HepG2 (cell line): Measurements from ENCODE around the gene HAPLN2. TPM values are rescaled to one million over a fixed set of nuclear protein-coding genes. Genes with fewer than 3 reads are reported as not detected.

Source experiments
- AGO2 ChIP-seq: fragments of 200-400 bp; formaldehyde crosslinking; optimal IDR thresholded peaks from 2 replicates; pipeline ENCODE3; 2017; ENCODE audit warnings: mild to moderate bottlenecking, low read depth, low read length, moderate library complexity
- KDM5B ChIP-seq: sonication (generic); formaldehyde crosslinking; IDR thresholded peaks from 2 replicates; pipeline ENCODE4 v1.4.0; 2020; ENCODE audit warnings: missing genetic modification reagents, mild to moderate bottlenecking, borderline replicate concordance
- MIXL1 ChIP-seq: IDR thresholded peaks from 2 replicates; pipeline ENCODE4 v1.6.1; 2016
- SALL1 ChIP-seq: sonication (generic); formaldehyde crosslinking; IDR thresholded peaks from 2 replicates; pipeline ENCODE4 v1.8.0; 2022; ENCODE audit warnings: mild to moderate bottlenecking, missing genetic modification reagents
- ZNF12 ChIP-seq: sonication (generic); formaldehyde crosslinking; IDR thresholded peaks from 2 replicates; pipeline ENCODE4 v1.5.0; 2020; ENCODE audit warnings: missing genetic modification reagents
- ZNF263 ChIP-seq: sonication (generic); formaldehyde crosslinking; IDR thresholded peaks from 2 replicates; pipeline ENCODE4 v1.4.0; 2020; ENCODE audit warnings: missing genetic modification reagents
- ZNF660 ChIP-seq: sonication (generic); formaldehyde crosslinking; IDR thresholded peaks from 2 replicates; pipeline ENCODE4 v1.5.1; 2020; ENCODE audit warnings: mild to moderate bottlenecking, low read depth, missing genetic modification reagents, borderline replicate concordance
- polyA plus RNA-seq, 8 experiments: library from polyadenylated mRNA; depleted of rRNA in 3 of 8; stranded (reverse) in 7 of 8; unstranded in 1 of 8; fragments of >200 nt; fragmentation: Illumina TruSeq in 4 of 8; extraction: Trizol in 4 of 8; gene quantifications; 2 replicates each; pipeline versions ENCODE4 v1.2.1 to v1.2.3, GENCODE V29; 2011 to 2016; ENCODE audit warnings: low read depth in 4 of 8, missing spikeins in 1 of 8, mixed read lengths in 1 of 8; ENCODE audit not compliant: insufficient read depth in 1 of 8
- total RNA-seq, 5 experiments: library from RNA; depleted of rRNA; stranded (reverse); fragments of >200 nt; fragmentation: Illumina TruSeq; extraction: Trizol; gene quantifications; 2 replicates each; pipeline ENCODE4 v1.2.3, GENCODE V29; 2016; ENCODE audit warnings: low read depth in 1 of 5
- TF ChIP-seq, protein P1 (sequence below), 2 experiments: sonication (generic) in 1 of 2; formaldehyde crosslinking in 1 of 2; IDR thresholded peaks; 2 replicates each; pipeline versions ENCODE4 v1.5.1 to v1.6.1; 2011 to 2020; ENCODE audit warnings: borderline replicate concordance in 1 of 2, low read depth in 1 of 2, low read length in 1 of 2, mild to moderate bottlenecking in 1 of 2, missing genetic modification reagents in 1 of 2, moderate library complexity in 1 of 2
- TF ChIP-seq, protein P2 (sequence below): sonication (generic); formaldehyde crosslinking; IDR thresholded peaks from 2 replicates; pipeline ENCODE4 v1.5.1; 2020; ENCODE audit warnings: mild to moderate bottlenecking, moderate library complexity, missing genetic modification reagents
- TF ChIP-seq, protein P3 (sequence below): sonication (generic); formaldehyde crosslinking; IDR thresholded peaks from 2 replicates; pipeline ENCODE4 v1.5.1; 2020; ENCODE audit warnings: mild to moderate bottlenecking, missing genetic modification reagents, moderate library complexity
- TF ChIP-seq, protein P4 (sequence below): sonication (generic); formaldehyde crosslinking; IDR thresholded peaks from 2 replicates; pipeline ENCODE4 v1.8.1; 2022; ENCODE audit warnings: mild to moderate bottlenecking, missing genetic modification reagents

HAPLN2 gene
- total and polyA plus RNA-seq, 2 of the 13 experiments (the other 11 are each of a cell fraction or from before 2014, with no cell fraction given), result not detected

DNA sequence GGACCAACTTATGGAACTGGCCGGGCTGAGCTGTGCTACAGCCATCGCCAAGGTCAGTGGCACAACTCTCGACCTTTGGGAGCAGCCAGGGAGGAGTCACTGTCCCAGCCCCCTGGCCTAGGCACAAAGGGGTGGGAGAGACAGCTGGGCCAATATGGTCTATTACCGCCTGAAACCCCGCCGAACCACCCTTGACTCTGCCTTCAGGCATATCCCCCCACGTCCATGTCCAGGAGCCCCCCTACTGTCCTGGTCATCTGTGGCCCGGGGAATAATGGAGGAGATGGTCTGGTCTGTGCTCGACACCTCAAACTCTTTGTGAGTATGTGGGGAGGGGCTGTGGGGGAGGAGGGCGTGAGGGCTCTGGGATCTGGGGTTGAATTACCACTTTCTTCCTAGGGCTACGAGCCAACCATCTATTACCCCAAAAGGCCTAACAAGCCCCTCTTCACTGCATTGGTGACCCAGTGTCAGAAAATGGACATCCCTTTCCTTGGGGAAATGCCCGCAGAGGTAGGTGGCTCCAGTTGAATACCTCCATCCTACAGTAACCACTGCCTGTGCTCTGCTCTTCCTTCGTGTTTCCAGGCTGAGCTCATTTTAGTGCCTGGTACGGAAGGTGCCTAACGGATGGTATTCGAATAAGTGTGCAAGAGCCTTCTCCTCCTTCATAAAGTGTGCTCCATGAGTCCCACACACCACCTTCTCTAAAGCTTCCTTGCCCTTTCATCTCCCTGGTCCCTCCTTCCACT is 26.9 kb upstream of the HAPLN2 start (continued):
- TF ChIP-seq, protein P1, sequence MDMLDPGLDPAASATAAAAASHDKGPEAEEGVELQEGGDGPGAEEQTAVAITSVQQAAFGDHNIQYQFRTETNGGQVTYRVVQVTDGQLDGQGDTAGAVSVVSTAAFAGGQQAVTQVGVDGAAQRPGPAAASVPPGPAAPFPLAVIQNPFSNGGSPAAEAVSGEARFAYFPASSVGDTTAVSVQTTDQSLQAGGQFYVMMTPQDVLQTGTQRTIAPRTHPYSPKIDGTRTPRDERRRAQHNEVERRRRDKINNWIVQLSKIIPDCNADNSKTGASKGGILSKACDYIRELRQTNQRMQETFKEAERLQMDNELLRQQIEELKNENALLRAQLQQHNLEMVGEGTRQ (IDR thresholded peaks at IDR 0.05; ENCODE audit: low read depth, low read length), result no peak
- TF ChIP-seq, protein P1 (CRISPR knock-in tag; IDR thresholded peaks at IDR 0.05; ENCODE audit: borderline replicate concordance), result no peak
- TF ChIP-seq ZNF12 (CRISPR knock-in tag) (no peak), SALL1 (0 out of 2 replicates have a peak, but pooled peaks have one; percentile 21), AGO2 (peak; percentile 80), MIXL1 (CRISPR knock-in tag) (no peak), ZNF660 (CRISPR knock-in tag) (no peak), KDM5B (CRISPR knock-in tag) (0 out of 2 replicates have a peak, but pooled peaks have one; percentile 3), ZNF263 (peak; percentile 35; the same call in 1 of the 2 replicates)
- TF ChIP-seq, protein P2, sequence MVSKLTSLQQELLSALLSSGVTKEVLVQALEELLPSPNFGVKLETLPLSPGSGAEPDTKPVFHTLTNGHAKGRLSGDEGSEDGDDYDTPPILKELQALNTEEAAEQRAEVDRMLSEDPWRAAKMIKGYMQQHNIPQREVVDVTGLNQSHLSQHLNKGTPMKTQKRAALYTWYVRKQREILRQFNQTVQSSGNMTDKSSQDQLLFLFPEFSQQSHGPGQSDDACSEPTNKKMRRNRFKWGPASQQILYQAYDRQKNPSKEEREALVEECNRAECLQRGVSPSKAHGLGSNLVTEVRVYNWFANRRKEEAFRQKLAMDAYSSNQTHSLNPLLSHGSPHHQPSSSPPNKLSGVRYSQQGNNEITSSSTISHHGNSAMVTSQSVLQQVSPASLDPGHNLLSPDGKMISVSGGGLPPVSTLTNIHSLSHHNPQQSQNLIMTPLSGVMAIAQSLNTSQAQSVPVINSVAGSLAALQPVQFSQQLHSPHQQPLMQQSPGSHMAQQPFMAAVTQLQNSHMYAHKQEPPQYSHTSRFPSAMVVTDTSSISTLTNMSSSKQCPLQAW (CRISPR knock-in tag), result peak; percentile 39; the same call in 1 of the 2 replicates
- TF ChIP-seq, protein P3, sequence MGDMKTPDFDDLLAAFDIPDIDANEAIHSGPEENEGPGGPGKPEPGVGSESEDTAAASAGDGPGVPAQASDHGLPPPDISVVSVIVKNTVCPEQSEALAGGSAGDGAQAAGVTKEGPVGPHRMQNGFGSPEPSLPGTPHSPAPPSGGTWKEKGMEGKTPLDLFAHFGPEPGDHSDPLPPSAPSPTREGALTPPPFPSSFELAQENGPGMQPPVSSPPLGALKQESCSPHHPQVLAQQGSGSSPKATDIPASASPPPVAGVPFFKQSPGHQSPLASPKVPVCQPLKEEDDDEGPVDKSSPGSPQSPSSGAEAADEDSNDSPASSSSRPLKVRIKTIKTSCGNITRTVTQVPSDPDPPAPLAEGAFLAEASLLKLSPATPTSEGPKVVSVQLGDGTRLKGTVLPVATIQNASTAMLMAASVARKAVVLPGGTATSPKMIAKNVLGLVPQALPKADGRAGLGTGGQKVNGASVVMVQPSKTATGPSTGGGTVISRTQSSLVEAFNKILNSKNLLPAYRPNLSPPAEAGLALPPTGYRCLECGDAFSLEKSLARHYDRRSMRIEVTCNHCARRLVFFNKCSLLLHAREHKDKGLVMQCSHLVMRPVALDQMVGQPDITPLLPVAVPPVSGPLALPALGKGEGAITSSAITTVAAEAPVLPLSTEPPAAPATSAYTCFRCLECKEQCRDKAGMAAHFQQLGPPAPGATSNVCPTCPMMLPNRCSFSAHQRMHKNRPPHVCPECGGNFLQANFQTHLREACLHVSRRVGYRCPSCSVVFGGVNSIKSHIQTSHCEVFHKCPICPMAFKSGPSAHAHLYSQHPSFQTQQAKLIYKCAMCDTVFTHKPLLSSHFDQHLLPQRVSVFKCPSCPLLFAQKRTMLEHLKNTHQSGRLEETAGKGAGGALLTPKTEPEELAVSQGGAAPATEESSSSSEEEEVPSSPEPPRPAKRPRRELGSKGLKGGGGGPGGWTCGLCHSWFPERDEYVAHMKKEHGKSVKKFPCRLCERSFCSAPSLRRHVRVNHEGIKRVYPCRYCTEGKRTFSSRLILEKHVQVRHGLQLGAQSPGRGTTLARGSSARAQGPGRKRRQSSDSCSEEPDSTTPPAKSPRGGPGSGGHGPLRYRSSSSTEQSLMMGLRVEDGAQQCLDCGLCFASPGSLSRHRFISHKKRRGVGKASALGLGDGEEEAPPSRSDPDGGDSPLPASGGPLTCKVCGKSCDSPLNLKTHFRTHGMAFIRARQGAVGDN, result peak; percentile 60
- TF ChIP-seq, protein P4, sequence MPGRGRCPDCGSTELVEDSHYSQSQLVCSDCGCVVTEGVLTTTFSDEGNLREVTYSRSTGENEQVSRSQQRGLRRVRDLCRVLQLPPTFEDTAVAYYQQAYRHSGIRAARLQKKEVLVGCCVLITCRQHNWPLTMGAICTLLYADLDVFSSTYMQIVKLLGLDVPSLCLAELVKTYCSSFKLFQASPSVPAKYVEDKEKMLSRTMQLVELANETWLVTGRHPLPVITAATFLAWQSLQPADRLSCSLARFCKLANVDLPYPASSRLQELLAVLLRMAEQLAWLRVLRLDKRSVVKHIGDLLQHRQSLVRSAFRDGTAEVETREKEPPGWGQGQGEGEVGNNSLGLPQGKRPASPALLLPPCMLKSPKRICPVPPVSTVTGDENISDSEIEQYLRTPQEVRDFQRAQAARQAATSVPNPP (CRISPR knock-in tag), result no peak
